ENCODE data around the gene RPS15A.
"Not testable (repeated sequence)": the region's sequence is repeated elsewhere in the genome, so short reads cannot be mapped to it uniquely, and the experiment has no call there.

- TF ChIP-seq, protein P1, sequence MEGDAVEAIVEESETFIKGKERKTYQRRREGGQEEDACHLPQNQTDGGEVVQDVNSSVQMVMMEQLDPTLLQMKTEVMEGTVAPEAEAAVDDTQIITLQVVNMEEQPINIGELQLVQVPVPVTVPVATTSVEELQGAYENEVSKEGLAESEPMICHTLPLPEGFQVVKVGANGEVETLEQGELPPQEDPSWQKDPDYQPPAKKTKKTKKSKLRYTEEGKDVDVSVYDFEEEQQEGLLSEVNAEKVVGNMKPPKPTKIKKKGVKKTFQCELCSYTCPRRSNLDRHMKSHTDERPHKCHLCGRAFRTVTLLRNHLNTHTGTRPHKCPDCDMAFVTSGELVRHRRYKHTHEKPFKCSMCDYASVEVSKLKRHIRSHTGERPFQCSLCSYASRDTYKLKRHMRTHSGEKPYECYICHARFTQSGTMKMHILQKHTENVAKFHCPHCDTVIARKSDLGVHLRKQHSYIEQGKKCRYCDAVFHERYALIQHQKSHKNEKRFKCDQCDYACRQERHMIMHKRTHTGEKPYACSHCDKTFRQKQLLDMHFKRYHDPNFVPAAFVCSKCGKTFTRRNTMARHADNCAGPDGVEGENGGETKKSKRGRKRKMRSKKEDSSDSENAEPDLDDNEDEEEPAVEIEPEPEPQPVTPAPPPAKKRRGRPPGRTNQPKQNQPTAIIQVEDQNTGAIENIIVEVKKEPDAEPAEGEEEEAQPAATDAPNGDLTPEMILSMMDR (IDR thresholded peaks at IDR 0.05 in 8 of 11, conservative IDR thresholded peaks at IDR 0.05 in 3 of 11): not testable (repeated sequence)
- not testable (repeated sequence) for TF ChIP-seq POLR2AphosphoS5, POLR2A (IDR thresholded peaks at IDR 0.05)
Observed at GRCh38 chr16:18777664-18778063, 12.5 kb downstream of the RPS15A start.
